PC-9 (cell line): Measurements from ENCODE around the gene TMPRSS11A. TPM values are rescaled to one million over a fixed set of nuclear protein-coding genes. Genes with fewer than 3 reads are reported as not detected.

Experiments
- BruUV-seq: library from RNA; stranded (reverse); fragments of 400-500 nt; replicated peaks from 2 replicates; lab custom pipeline; 2021; lab: Mats Ljungman, UMichigan
- CTCF ChIA-PET: fragments of 300-600 bp; sonication (Branson Sonifier 250); formaldehyde crosslinking; loops from one replicate; lab custom pipeline; 2022; ENCODE audit warnings: antibody characterized with exemption; lab: Charles Lee
- POLR2A ChIA-PET: fragments of 300-600 bp; sonication (Branson Sonifier 250); formaldehyde crosslinking; loops from one replicate; lab custom pipeline; 2022; ENCODE audit warnings: antibody characterized with exemption; ENCODE audit not compliant: unreplicated experiment; lab: Charles Lee
- DNase-seq, 2 experiments: peaks; one replicate each; pipeline versions ENCODE4 v3.0.0 to v3.0.0-alpha.2; 2015 to 2022; ENCODE audit warnings: mixed read lengths in 1 of 2
- H2AFZ ChIP-seq: fragments of 200-600 bp; sonication (generic); 2 replicates; pipeline ENCODE4 v1.8.1; 2017; ENCODE audit warnings: antibody characterized with exemption
- H3F3A ChIP-seq: fragments of 200-600 bp; sonication (generic); 2 replicates; pipeline ENCODE4 v1.8.1; 2017; ENCODE audit warnings: antibody characterized with exemption, mild to moderate bottlenecking, low read depth; ENCODE audit not compliant: insufficient read depth
- H3K27ac ChIP-seq: fragments of 200-600 bp; sonication (generic); 2 replicates; pipeline ENCODE4 v1.6.1; 2016; ENCODE audit warnings: mixed run types
- H3K27me3 ChIP-seq: fragments of 200-600 bp; sonication (generic); 2 replicates; pipeline ENCODE4 v1.6.1; 2016; ENCODE audit warnings: low read depth, mixed run types; ENCODE audit not compliant: insufficient read depth
- H3K36me3 ChIP-seq: fragments of 200-600 bp; sonication (generic); 2 replicates; pipeline ENCODE4 v1.6.1; 2016; ENCODE audit warnings: low read depth, mixed run types
- H3K4me1 ChIP-seq: fragments of 200-600 bp; sonication (generic); replicated peaks from 2 replicates; pipeline ENCODE4 v1.6.1; 2016; ENCODE audit warnings: mixed run types; ENCODE audit not compliant: insufficient read depth
- H3K4me2 ChIP-seq: fragments of 200-600 bp; sonication (generic); 2 replicates; pipeline ENCODE4 v1.6.1; 2017; ENCODE audit warnings: mixed run types
- H3K4me3 ChIP-seq: fragments of 200-600 bp; sonication (generic); 2 replicates; pipeline ENCODE4 v1.6.1; 2016; ENCODE audit warnings: mixed run types
- H3K79me2 ChIP-seq: fragments of 200-600 bp; sonication (generic); 2 replicates; pipeline ENCODE4 v1.6.1; 2017; ENCODE audit warnings: low read depth, mixed run types
- H3K9me2 ChIP-seq: fragments of 200-600 bp; sonication (generic); 2 replicates; pipeline ENCODE4 v1.8.1; 2017; ENCODE audit warnings: mild to moderate bottlenecking; ENCODE audit not compliant: insufficient read depth
- H3K9me3 ChIP-seq: fragments of 200-600 bp; sonication (generic); 2 replicates; pipeline ENCODE4 v1.8.1; 2016; ENCODE audit warnings: low read depth; ENCODE audit not compliant: insufficient read depth
- H4K20me1 ChIP-seq: fragments of 200-600 bp; sonication (generic); 2 replicates; pipeline ENCODE4 v1.8.1; 2017; ENCODE audit not compliant: insufficient read depth
- EZH2 ChIP-seq: fragments of 200-600 bp; sonication (generic); IDR thresholded peaks from 2 replicates; pipeline ENCODE4 v1.8.0; 2017; ENCODE audit warnings: antibody characterized with exemption, low read depth
- intact Hi-C: fragments of 100-400 bp; cut with micrococcal nuclease; formaldehyde crosslinking; loops from one replicate; pipeline ENCODE4 v1.10.0; 2022; ENCODE audit not compliant: unreplicated experiment
- total RNA-seq: library from RNA; stranded (reverse); gene quantifications from 2 replicates; pipeline ENCODE4 v1.2.3, GENCODE V29; 2021
- TF ChIP-seq, protein P1 (sequence below): fragments of 200-600 bp; sonication (generic); conservative IDR thresholded peaks from 2 replicates; pipeline ENCODE4 v1.6.1; 2017; ENCODE audit warnings: mixed run types, antibody characterized with exemption, mild to moderate bottlenecking, moderate library complexity

The TMPRSS11A gene
- total RNA-seq, 1 experiment from 2014 or later, result not detected

DNA sequence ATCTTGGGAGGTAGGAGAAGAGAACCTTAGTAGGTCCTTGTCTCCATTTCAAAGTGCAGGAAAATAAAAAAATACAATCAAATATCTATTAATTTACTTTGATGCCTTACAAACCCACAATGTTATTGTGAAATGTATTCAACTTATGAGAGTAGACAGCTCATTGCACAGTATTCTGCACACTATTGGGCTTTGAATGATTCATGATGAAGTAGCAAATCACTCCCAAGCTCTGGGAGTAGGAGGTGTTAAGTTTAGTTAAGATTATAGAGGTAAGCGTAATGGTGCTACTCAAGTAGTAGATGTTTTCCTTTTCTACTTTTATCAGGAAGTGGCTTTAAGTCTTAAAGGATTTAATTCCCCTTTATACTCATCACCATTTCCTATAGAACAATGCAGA, 32.8 kb upstream of the TMPRSS11A start:
- Histone ChIP-seq H3F3A (no peaks in the 10 kb centered on the region), H3K79me2 (no peaks in the 10 kb centered on the region), H4K20me1 (no peaks in the 10 kb centered on the region), H3K9me2 (no peaks in the 10 kb centered on the region), H3K9me3 (no peaks in the 10 kb centered on the region), H3K4me3 (no peak overlapping the region), H3K27ac (no peak overlapping the region), H3K4me1 (no peaks in the 10 kb centered on the region), H3K4me2 (no peak overlapping the region), H3K27me3 (no peaks in the 10 kb centered on the region), H2AFZ (no peak overlapping the region), H3K36me3 (no peaks in the 10 kb centered on the region)
- intact Hi-C loops, result no loop called here
- POLR2A ChIA-PET, result no interaction called here
- CTCF ChIA-PET, result interaction anchor here (0.5 kb wide), 1 partner anchor 26 kb away, joined by 3 read pairs; no protein-coding TSS in a partner anchor
- no TSS peak for BruUV-seq
- TF ChIP-seq EZH2, result no peak
- TF ChIP-seq, protein P1, sequence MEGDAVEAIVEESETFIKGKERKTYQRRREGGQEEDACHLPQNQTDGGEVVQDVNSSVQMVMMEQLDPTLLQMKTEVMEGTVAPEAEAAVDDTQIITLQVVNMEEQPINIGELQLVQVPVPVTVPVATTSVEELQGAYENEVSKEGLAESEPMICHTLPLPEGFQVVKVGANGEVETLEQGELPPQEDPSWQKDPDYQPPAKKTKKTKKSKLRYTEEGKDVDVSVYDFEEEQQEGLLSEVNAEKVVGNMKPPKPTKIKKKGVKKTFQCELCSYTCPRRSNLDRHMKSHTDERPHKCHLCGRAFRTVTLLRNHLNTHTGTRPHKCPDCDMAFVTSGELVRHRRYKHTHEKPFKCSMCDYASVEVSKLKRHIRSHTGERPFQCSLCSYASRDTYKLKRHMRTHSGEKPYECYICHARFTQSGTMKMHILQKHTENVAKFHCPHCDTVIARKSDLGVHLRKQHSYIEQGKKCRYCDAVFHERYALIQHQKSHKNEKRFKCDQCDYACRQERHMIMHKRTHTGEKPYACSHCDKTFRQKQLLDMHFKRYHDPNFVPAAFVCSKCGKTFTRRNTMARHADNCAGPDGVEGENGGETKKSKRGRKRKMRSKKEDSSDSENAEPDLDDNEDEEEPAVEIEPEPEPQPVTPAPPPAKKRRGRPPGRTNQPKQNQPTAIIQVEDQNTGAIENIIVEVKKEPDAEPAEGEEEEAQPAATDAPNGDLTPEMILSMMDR, result no peak
- DNase-seq, result no peak

DNA sequence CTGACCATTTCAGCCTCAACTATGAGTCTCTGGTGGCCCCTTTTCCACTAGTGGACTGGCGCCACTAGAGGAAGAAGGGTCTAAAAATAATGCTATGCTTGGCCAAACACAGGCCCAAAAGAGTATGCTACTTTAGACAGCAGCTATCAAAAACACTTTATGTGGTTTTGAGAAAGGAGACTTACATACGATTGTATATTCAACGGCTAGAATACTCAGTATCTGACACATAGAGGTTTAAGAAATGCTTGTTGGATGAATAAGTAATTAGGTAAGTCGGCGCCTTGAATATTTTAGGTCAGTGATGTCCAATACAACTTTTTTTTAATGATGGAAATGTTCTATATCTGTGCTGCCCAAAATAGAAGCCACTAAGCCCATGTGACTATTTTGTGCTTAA, 25.7 kb upstream of the TMPRSS11A start:
- no peak overlapping the region for H3K4me3 ChIP-seq
- H3K36me3 ChIP-seq, result no peaks in the 10 kb centered on the region
- no peaks in the 10 kb centered on the region for H3K79me2 ChIP-seq
- intact Hi-C loops, result loop anchor here (1.0 kb wide), 2 partner anchors 71 to 186 kb away; no protein-coding TSS in a partner anchor
- no peak overlapping the region for H3K4me2 ChIP-seq
- ChIA-PET POLR2A (no interaction called here), CTCF (no interaction called here)
- no peak overlapping the region for H3K27ac ChIP-seq
- H3K4me1 ChIP-seq, result no peaks in the 10 kb centered on the region
- H2AFZ ChIP-seq, result no peak overlapping the region
- no peaks in the 10 kb centered on the region for H4K20me1 ChIP-seq
- no peaks in the 10 kb centered on the region for H3K9me2 ChIP-seq
- no peaks in the 10 kb centered on the region; the same call in 1 of the 2 replicates for H3K9me3 ChIP-seq
- no peaks in the 10 kb centered on the region for H3F3A ChIP-seq
- BruUV-seq, result no TSS peak
- no peak for DNase-seq
- no peaks in the 10 kb centered on the region for H3K27me3 ChIP-seq
- TF ChIP-seq EZH2, result no peak
- TF ChIP-seq, protein P1, result no peak

DNA sequence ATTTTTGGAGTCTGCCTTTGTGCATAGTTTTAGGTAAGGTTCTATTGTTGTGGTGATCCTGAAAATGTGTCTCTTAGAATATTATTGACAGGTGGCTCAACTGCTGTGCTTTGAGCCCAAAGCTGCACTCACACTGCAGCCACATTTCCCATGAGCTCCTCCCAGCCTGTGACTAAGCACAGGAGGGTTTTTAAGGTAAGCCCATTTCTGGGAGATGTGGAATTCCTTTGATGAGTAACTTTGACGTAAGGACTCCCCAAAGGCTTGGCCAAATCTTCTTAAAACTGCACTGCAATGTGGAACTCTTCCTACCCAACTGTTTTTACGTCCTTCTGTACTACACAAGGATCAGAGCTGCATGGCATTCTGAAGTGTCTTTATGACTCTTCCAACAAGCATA, 20.0 kb upstream of the TMPRSS11A start:
- Histone ChIP-seq H3K4me3 (no peak overlapping the region), H4K20me1 (no peaks in the 10 kb centered on the region), H3K4me2 (no peak overlapping the region), H3K27ac (no peak overlapping the region), H3K36me3 (no peaks in the 10 kb centered on the region), H3K79me2 (no peaks in the 10 kb centered on the region), H3K4me1 (no peaks in the 10 kb centered on the region), H2AFZ (no peak overlapping the region), H3K9me2 (no peaks in the 10 kb centered on the region), H3K9me3 (no peaks in the 10 kb centered on the region), H3K27me3 (no peaks in the 10 kb centered on the region), H3F3A (no peaks in the 10 kb centered on the region)
- DNase-seq, result no peak
- intact Hi-C loops, result no loop called here
- CTCF ChIA-PET, result no interaction called here
- BruUV-seq, result no TSS peak
- no peak for TF ChIP-seq EZH2
- TF ChIP-seq, protein P1, result no peak
- POLR2A ChIA-PET, result no interaction called here
